Measurements from ENCODE around the gene NAT14.

DNA sequence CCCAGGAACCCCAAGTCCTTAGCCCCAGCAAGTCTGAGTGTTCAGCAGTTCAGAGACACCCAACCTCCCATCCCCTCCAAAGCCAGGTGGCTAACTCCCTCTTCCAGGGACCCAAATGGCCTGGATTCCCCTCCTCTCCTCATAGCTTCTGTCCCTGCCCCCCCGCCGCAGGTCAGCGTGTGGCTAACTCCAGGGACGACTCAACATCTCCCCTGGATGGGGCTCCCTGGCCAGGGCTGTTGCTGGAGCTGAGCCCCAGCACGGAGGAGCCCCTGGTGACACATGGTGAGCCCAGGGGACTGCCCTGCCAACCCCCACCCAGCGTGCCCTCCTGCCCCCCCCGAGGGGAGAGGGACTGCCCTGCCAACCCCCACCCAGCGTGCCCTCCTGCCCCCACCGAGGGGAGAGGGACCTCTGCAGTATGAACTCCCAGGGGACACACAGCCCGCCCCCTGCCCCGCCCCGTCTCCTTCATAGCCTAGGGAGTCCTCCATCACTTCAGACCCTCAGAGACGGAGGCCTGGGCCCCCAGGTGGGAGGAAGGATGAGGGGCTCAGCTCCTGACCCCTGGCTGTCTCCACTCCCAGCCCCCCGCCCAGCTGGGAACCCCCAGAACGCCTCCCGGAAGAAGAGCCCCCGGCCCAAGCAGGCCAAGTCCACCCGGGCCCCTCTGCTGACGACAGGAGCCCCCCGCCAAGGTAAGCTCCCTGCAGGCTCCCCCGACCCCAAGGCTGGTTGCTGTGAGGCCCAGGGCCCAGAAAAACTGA lies 4.9 kb downstream of the NAT14 start:
- TF ChIP-seq, protein P1, sequence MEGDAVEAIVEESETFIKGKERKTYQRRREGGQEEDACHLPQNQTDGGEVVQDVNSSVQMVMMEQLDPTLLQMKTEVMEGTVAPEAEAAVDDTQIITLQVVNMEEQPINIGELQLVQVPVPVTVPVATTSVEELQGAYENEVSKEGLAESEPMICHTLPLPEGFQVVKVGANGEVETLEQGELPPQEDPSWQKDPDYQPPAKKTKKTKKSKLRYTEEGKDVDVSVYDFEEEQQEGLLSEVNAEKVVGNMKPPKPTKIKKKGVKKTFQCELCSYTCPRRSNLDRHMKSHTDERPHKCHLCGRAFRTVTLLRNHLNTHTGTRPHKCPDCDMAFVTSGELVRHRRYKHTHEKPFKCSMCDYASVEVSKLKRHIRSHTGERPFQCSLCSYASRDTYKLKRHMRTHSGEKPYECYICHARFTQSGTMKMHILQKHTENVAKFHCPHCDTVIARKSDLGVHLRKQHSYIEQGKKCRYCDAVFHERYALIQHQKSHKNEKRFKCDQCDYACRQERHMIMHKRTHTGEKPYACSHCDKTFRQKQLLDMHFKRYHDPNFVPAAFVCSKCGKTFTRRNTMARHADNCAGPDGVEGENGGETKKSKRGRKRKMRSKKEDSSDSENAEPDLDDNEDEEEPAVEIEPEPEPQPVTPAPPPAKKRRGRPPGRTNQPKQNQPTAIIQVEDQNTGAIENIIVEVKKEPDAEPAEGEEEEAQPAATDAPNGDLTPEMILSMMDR (conservative IDR thresholded peaks at IDR 0.05; ENCODE audit: low read length): no peak
- no peak for TF ChIP-seq EZH2phosphoT487 (IDR thresholded peaks at IDR 0.05; ENCODE audit: borderline replicate concordance, low read depth, low read length)

All from OCI-LY7 (cell line).